Measurements from ENCODE around the gene ADD3. TPM values are rescaled to one million over a fixed set of nuclear protein-coding genes. Genes with fewer than 3 reads are reported as not detected.

Gene ADD3
- total RNA-seq, 1 experiment from 2014 or later: 59.9 TPM

DNA sequence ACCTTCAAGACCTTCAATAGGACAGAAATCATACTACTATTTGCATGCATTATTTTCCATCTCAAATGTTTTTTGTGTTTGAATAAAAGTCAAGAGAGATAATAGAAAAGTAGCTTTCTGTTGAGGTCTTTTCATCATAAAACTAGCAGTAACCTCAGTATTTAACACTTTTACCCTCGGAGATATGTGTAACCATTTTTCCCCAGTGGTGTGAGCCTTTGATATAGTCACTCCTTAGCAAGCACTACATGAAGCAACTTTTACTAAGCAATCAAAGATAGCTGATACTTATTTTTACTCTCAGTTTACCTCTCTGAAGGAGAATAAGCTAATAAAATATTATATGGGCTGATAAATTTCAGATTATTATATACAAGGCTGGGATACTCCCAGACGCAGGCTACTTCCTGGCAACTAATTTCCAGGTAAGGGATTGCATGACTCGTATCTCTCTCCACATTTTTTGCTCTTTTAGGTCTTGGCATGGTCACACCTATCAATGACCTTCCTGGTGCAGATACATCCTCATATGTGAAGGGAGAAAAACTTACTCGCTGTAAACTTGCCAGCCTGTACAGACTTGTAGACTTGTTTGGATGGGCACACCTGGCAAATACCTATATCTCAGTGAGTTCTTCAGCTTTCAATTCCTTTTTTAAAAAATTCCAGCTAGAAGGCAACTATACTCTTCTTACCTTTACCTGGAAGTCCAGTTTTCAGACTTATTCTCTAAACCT is 108.2 kb downstream of the ADD3 start:
- Histone ChIP-seq H3K23ac (ENCODE audit: insufficient read length, low read depth, low read length) (no peak overlapping the region), H3T11ph (ENCODE audit: low read length) (no peak overlapping the region), H2BK12ac (ENCODE audit: insufficient read length, low read depth, low read length) (no peak overlapping the region), H4K91ac (ENCODE audit: insufficient read length, low read depth, low read length) (no peak overlapping the region), H3K79me1 (ENCODE audit: insufficient read depth, low read depth, low read length, poor library complexity, severe bottlenecking) (no peaks in the 10 kb centered on the region), H4K8ac (replicated peaks; ENCODE audit: insufficient read length, low read depth, low read length) (no peak overlapping the region), H3K9me3 (ENCODE audit: control insufficient read depth, low read depth, low read length) (no peaks in the 10 kb centered on the region), H2BK5ac (ENCODE audit: insufficient read length, low read length) (no peak overlapping the region), H3K4ac (ENCODE audit: low read depth, low read length) (no peak overlapping the region), H3K27ac (ENCODE audit: insufficient read length, low read depth, low read length) (no peak overlapping the region), H3K79me2 (ENCODE audit: insufficient read depth, low read length) (no peaks in the 10 kb centered on the region), H2AFZ (ENCODE audit: low read length) (no peak overlapping the region), H3K9ac (ENCODE audit: extremely low read depth, insufficient read length, low read length) (no peak overlapping the region), H2BK15ac (ENCODE audit: low read depth, low read length) (no peak overlapping the region), H2BK20ac (ENCODE audit: low read depth, low read length, poor library complexity, severe bottlenecking) (no peak overlapping the region), H3K27me3 (ENCODE audit: insufficient read depth, low read length) (no peaks in the 10 kb centered on the region), H3K4me2 (ENCODE audit: insufficient read depth, insufficient read length, low read length) (no peak overlapping the region), H3K18ac (ENCODE audit: insufficient read length, low read depth, low read length) (no peak overlapping the region), H3K14ac (ENCODE audit: insufficient read depth, low read length) (no peak overlapping the region), H2BK120ac (ENCODE audit: low read depth, low read length, poor library complexity, severe bottlenecking) (no peak overlapping the region), H4K20me1 (ENCODE audit: control insufficient read depth, insufficient read depth, insufficient read length) (no peaks in the 10 kb centered on the region), H2AK5ac (ENCODE audit: insufficient read length, low read length) (no peak overlapping the region), H3K23me2 (ENCODE audit: insufficient read length, low read depth, low read length, poor library complexity, severe bottlenecking) (no peaks in the 10 kb centered on the region), H4K5ac (ENCODE audit: insufficient read length, low read depth, low read length) (no peak overlapping the region), H3K4me1 (ENCODE audit: insufficient read depth, low read length) (no peaks in the 10 kb centered on the region), H3K56ac (ENCODE audit: insufficient read length, low read depth, low read length) (no peak overlapping the region)
- H3K27ac Mint-ChIP-seq: no peak overlapping the region
- TF ChIP-seq, protein P1, sequence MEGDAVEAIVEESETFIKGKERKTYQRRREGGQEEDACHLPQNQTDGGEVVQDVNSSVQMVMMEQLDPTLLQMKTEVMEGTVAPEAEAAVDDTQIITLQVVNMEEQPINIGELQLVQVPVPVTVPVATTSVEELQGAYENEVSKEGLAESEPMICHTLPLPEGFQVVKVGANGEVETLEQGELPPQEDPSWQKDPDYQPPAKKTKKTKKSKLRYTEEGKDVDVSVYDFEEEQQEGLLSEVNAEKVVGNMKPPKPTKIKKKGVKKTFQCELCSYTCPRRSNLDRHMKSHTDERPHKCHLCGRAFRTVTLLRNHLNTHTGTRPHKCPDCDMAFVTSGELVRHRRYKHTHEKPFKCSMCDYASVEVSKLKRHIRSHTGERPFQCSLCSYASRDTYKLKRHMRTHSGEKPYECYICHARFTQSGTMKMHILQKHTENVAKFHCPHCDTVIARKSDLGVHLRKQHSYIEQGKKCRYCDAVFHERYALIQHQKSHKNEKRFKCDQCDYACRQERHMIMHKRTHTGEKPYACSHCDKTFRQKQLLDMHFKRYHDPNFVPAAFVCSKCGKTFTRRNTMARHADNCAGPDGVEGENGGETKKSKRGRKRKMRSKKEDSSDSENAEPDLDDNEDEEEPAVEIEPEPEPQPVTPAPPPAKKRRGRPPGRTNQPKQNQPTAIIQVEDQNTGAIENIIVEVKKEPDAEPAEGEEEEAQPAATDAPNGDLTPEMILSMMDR (conservative IDR thresholded peaks at IDR 0.05): no peak
- peaks cover 29 to 70% (median 63%) of the 10 kb centered on the region in 3 experiments for H3K36me3 Mint-ChIP-seq (ENCODE audit: insufficient read depth in 1 of 3, low read depth in 3 of 3)
- H3K4me1 Mint-ChIP-seq: no peaks in the 10 kb centered on the region
- WGBS (ENCODE audit: extremely low coverage, insufficient read length, low lambda C conversion rate): no CpG with 5 or more reads among the region's 4 CpGs
- no peaks in the 10 kb centered on the region; a peak in 1 of 5 replicates for H3K9me3 Mint-ChIP-seq
- DNase-seq: no peak
- H3K4me3 Mint-ChIP-seq: no peak overlapping the region
- no peaks in the 10 kb centered on the region for H3K27me3 Mint-ChIP-seq (ENCODE audit: low read depth)

Measured in H9 (cell line).